Right lobe of liver (tissue), 4 donors: ENCODE data around the gene ADARB2.

Experiments used
- POLR2A ChIP-seq: fragments of 450-650 bp; IDR thresholded peaks from one replicate; pipeline ENCODE4 v1.6.1; 2017; ENCODE audit warnings: antibody characterized with exemption, mild to moderate bottlenecking
- TF ChIP-seq, protein P1 (sequence below), 4 donors: fragments of 200-600 bp in 3 of 4; fragments of 450-650 bp in 1 of 4; IDR thresholded peaks; one replicate each; pipeline versions ENCODE4 v1.5.1 to v1.8.0; 2016 to 2022; ENCODE audit warnings: antibody characterized with exemption in 4 of 4, mild to moderate bottlenecking in 2 of 4
- donor health status: DM: no; HTN: no; CAD: no.
- donor health status: DM: no; HTN: no; CAD: no.
- donor health status: DM: no; HTN: yes; CAD: no.

DNA sequence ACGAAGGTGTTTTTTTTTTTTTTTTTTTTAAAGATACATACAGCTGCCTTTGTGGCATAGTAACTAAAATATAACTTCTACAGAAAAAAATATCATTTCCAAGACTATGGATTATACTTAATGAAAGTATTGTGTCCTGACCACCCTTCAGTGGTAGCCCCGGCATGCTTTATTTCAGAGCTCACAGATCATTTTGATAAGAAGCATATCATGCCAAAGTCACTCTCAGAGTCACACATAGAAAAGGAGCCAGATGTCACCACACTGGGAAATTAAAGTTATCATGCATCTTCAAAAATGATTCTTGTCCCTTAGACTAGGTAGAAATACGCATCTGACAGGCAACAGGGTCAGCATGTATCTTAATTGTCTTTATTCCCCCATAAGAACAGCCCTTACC lies 3.0 kb downstream of the ADARB2 start:
- TF ChIP-seq, protein P1, sequence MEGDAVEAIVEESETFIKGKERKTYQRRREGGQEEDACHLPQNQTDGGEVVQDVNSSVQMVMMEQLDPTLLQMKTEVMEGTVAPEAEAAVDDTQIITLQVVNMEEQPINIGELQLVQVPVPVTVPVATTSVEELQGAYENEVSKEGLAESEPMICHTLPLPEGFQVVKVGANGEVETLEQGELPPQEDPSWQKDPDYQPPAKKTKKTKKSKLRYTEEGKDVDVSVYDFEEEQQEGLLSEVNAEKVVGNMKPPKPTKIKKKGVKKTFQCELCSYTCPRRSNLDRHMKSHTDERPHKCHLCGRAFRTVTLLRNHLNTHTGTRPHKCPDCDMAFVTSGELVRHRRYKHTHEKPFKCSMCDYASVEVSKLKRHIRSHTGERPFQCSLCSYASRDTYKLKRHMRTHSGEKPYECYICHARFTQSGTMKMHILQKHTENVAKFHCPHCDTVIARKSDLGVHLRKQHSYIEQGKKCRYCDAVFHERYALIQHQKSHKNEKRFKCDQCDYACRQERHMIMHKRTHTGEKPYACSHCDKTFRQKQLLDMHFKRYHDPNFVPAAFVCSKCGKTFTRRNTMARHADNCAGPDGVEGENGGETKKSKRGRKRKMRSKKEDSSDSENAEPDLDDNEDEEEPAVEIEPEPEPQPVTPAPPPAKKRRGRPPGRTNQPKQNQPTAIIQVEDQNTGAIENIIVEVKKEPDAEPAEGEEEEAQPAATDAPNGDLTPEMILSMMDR (IDR thresholded peaks at IDR 0.05) = no peak
- TF ChIP-seq POLR2A = no peak
